Stimulated activated CD4-positive, alpha-beta T cell treated with anti-CD3 and anti-CD28 coated beads, Interleukin-12 subunit alpha, Interleukin-12 subunit beta, amount 100 ng/mL, for 4 hours (primary cell): ENCODE data around the gene KCNIP4.
"Not testable (repeated sequence)": the region's sequence is repeated elsewhere in the genome, so short reads cannot be mapped to it uniquely, and the experiment has no call there.

ENCODE experiments used
- DNase-seq: peaks from one replicate; pipeline ENCODE4 v3.0.0-alpha.2; 2020

Gene KCNIP4

DNA sequence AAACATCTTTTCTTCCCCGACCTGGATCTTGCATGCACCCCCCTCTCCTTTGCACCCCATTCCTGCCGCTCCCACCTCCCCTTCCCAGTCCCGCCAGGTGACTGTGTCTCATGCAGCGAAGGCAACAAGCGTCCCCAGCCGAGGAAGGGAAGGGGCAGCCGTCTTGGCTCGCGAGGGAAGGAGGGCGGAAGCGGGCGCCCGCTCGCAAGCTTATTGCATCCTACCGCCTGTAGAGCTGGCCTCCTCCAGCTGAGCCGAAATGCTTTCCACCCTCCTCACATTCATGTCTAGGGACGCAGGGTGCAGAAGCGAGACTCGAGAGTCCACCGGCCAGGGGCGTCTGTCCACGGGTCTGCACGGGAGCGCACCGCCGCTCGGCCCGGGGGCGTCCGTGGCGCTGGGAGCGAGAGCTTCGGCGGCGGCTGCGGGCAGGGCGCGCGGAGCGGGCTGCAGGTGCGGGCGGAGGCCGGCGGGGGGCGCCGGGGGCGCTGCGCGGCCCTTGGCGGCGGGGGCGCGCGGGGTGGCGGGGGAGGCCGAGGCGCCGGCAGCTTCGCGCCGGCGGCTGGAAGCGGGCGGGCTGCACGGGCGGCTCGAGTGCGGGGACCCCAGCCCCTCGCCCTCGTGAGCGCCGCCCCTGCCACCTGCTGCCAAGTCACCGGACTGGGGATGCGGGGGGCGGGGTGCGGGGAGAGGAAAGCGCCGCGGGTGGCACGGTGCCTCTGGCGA lies at the start of gene KCNIP4:
Gene KCNIP4 (minus strand): TSS at position 426 of the 726 bp plus-strand sequence.
- DNase-seq = peak; percentile 0

DNA sequence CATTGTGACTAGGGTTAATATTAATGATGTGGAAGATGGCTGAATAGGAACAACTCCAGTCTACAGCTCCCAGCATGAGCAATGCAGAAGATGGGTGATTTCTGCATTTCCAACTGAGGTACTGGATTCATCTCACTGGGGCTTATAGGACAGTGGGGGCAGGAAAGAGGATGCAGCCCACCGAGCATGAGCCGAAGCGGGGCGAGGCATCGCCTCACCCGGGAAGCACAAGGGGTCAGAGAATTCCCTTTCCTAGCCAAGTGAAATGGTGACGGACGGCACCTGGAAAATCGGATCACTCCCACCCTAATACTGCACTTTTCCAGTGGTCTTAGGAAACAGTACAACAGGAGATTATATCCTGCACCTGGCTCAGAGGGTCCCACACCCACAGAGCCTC lies 48.0 kb upstream of the KCNIP4 start:
- DNase-seq = not testable (repeated sequence)

DNA sequence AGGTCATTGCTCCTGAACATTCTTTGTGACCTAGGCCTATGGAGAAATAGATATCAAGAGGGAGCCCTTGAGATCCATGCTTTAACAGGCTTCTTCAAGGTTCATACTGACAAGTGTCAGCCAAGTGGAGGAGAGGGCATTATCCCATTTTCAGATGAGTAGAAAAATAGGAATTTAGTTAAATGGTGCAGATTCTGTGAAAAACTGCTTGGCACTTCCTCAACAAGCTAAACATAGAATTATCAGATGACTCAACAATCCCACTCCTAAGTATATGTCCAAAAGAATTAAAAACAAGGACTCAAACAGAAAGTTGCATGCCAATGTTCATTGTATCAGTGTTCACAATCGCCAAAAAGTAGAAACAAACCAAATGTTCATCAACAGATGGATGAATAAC lies 43.8 kb upstream of the KCNIP4 start:
- DNase-seq = no peak

DNA sequence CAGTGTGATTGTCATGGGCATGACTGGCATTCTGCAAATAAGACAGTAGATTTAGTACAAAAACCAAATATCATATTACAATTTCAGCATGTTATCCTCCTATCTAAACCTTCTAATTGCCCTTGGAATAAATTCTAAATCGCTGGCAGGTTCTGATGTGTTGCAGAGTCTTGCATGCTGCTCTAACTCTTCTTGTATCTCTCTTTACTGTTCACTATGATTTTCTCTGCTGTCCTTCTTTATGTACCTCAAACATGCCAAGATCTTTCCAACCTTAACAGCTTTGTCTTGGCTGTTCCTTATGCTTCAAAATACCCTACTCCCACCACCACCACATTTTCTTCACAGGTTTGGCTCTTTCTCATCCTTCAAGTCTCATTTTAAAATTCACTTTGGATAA lies 43.0 kb upstream of the KCNIP4 start:
- DNase-seq = no peak

DNA sequence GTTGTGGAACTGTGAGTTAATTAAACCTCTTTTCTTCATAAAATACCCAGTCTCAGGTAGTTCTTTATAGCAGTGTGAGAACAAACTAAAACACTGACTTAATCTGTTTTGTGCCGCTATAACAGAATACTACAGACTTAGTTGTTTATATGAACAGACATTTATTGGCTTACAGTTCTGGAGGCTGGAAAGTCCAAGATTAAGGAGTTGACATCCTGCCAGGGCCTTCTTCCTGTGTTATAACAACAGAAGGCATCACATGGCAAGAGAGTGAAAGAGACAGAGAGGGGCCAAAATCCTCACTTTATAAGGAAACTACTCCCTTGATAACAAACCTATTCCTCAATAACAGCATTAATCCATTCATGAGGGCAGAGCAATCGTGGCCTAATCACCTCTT lies 42.5 kb upstream of the KCNIP4 start:
- DNase-seq = no peak

DNA sequence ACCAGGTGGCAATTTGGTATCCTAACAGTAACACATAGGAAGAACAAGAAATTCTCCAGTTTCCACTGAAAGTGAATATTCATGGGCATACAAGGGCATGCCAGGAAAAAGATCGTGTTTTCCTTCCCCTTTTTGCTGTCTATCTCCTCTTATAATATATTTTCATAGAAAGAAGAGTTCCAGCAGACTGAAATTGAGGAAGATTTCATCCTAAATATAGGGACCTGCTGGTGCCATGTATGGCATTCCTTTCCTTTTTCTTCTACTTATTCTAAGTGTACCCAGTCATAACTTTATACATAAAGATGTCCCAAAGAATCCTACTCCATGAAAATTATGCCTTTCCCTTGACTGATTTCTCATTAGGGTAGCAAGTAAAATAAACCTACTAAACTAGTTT lies 40.8 kb upstream of the KCNIP4 start:
- no peak for DNase-seq

DNA sequence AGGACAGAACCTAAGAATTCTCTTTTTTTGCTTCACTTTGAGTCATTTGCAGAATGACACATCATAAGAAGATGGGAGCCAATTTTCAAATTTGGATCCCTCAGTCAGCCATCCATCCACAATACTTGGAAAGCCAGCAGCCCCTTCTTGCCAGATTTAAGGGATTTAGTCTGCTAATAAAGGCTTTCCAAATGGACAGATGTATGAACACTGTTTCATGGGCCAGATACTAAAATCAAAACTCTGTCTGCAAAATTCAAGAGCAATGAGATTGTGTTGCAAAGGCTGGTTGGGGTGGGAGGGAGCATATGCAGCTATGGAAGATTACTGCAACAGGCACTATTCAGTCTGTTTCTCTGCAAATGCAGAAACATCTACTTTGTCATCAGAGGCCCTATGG lies 37.7 kb upstream of the KCNIP4 start:
- DNase-seq = no peak

DNA sequence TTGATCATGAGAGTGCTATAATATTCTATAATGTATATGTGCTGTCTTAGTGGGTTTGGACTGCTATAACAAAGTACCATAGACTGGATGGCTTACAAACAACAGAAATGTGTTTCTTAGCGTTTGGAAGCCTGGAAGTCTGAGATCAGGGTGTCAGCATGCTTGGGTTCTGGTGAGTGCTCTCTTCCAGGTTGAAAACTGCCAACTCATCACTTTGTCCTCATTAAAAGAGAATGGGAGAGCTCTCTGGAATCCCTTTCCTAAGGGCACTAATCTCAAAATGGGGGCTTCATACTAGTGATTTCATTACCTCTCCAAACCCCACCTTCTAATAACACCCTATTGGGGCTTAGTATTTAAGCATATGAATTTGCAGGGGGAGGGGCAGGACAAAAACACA lies 33.5 kb upstream of the KCNIP4 start:
- DNase-seq = no peak

DNA sequence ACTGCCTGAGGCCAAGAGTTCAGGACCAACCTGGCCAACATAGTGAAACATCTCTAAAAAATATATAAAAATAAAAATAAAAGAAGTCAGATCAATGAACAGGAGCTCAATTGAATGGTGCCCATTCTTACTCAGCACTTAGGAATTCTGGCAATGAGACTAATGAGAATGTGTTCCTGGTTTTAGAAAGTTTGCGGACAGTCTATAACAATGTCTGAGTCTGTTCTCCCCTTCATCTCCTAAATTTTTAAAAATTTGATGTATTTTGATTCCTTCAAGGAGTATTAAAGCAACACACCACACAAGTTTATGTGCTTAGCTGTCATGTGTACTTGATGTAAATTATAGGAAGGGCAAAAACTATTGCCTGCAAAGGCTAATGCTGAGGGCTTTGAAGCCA lies 30.6 kb upstream of the KCNIP4 start:
- no peak for DNase-seq

DNA sequence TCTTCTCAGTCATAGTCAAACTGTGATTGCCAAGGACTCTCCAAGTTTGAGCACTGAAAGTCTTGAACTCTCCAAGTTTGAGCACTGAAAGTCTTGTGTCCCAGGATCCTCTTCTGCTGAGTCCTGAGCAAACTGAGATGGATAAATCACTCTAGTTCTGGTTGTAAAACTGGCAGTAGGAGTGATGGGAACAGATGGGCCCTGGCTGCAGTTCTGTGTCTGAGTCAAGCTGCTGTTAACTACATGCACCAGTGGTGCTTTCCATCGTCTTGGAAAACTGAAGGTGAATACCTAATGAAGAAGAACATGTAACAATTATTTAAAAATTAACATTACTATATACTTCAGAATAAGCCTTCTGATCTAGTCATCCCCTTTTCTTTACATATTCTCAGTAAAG lies 27.6 kb upstream of the KCNIP4 start:
- DNase-seq = no peak

DNA sequence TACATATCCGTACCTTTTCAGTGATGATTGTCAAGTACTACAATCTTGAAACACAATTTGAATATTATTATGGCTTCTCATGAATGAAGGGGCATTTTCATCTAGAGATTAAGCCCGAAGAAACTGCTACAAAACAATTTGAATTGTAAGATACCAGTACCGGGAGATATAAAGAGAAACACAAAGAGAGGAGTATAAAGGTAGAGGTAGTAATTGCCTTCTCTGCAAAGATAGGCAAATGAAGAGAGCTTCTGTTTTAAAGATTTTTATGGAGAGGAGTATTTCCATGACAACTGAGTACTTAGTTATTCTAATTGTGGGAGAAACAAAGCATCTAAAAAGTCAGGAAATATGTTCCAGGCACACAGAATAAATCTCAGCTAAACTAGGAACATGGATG lies 25.3 kb upstream of the KCNIP4 start:
- DNase-seq = no peak

DNA sequence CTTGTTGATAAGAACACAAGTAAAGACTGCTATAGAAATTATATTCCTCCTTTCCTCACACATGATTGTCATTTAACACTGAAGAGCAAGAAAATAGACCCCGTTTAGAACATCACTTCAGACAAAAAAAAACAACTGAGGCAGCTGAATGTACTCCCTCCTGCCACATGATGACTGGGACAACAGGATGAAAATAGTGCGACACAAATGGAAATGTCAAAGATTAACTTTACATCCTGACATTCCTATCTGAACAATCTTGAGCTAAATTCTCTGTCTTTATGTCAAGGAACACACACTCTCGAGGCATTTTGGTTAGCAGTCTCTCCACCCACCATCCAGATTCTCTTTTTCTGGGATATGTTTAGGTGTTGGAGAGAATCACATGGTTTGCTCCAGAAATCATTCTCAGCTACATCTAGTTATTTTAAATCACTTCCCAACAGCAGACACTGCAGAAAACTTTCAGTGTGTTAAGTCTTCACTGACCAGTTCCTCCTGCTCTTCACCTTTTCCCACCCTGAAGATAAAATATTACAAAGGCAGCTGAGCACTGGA lies 16.3 kb upstream of the KCNIP4 start:
- no peak for DNase-seq

DNA sequence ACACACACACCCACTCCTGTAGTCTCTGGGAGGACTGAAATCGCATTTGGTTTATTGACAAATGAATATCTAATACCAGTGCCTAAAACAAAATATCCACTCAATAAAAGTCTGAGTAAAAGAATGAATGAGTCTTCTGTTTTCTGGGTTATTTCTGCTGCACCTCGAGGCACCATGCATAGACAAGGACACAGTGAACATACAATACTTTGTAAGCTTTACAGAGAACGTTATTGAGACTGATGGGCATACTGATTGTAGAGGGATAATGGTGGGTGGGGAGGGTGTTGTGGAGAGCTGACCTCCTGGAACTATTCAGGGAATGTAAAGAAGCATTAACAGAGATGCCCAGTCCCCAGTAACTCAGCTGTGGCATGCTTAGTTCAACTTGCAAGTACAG lies 14.1 kb upstream of the KCNIP4 start:
- DNase-seq = no peak

DNA sequence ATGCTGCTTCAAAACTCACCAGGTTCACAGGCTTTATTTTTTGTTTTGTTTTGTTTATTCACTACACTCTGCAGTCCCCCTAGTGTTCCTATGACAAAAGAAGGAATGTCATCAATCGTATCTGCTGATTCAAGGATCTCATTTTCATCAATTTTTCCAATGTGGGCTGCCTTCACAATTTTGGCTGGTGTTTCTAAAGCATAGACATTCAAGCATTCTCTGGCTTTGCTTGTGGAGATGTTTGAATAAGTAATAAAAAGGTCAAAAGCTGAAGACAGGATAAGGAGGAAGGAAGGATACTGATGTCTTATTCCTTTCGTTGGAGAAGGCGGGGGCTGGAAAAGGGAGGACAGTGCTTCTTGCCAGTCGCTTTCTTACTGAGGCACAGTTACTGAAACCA lies 12.2 kb upstream of the KCNIP4 start:
- DNase-seq = no peak

DNA sequence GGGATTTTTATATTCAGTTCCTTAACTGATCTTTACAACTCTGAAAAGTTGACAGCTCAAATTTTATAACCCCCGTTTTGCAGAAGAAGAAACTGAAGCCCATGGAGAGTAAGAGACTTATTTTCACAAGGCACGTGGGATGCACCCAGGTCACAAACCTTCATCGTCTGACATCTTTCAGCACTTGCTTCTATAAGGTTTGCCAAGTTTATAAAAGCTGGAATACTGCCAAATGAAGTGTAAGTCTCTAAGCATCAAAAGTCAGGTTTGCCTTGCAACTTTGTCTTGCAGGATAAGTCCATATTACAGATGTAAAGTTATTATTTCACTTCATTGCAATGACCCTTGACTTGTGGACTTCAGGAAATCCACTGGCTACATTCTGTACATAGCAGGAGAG lies 6.3 kb upstream of the KCNIP4 start:
- DNase-seq = no peak

DNA sequence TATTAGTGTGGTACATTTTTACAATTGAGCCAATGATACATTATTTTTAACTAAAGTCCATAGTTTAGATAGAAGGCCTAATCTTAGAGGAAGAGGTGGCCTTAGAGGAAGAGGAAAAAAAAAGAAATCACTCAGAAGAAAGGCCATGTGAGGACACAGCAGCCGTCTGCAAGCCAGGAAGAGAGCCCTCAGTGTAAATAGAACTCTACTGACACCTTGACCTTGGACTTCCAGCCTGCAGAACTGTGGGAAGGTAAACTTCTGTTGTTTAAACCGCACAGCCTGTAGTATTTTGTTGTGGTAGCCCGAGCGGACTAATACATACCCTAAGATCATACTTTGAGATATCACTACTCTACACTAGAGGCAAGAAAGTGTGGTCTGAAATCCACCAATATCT lies 5.1 kb upstream of the KCNIP4 start:
- DNase-seq = no peak

DNA sequence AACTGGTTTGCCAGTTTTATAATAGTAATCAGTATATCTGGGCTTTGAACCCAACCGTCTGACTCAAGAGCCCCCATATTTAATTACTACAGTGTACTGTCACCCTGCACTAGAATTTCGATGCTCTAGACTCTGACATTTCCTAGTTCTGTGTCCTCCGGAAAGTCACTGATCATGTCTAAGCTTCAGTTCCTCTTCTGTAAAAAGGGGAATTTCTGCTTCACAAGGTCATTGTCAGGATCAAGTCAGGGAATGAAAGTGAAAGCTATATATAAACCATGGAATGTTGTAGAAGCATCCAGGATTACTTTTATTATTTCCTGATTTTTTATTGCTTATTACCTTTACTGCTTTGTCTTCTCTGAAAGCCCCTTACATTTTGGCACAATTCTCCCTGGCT lies 4.0 kb upstream of the KCNIP4 start:
- no peak for DNase-seq

DNA sequence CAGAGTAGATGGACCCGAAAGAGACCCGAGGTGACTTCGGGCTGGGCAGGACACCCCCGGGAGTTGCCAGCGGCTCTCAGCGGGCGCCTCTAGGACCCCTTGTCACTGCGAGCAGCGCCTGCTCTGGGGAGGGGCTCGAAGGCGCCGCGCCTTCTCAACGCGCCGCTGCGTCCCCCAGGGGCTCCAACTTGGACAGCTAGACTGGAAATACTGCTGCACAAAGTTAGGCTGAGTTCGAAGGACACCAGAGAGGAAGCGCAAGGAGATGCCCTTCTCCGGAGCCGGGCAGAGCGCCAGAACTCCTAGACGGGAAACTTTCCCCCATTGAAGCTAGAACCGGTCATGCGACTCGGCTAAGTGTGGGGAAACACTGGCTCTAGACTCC lies 493 bp upstream of the KCNIP4 start:
- no peak for DNase-seq

DNA sequence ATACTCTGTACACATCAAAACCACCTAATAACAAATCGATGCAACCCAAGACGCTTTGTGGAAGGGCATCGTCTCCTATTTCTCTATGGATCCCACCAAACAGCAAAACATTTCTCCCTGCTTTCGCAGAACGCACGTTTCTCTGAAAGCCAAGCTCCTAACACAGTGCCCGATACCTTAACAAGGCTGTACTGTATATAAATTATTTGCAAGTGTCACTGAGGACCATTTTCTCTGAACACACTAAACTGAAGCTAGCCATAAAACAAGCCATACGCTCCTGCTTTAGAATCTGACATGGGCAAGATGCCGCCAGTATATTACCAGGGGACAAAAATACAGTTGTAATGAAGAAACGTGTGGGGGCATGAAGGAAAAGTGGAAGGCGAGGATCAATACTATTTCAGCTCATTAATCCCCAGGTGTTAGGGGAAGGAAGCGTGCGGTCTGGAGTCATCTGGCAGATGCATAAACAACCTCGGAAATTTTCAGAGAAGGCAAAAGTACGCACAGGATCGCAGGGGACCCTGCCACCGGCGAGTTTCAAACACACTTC lies 703 bp downstream of the KCNIP4 start:
- DNase-seq = no peak

DNA sequence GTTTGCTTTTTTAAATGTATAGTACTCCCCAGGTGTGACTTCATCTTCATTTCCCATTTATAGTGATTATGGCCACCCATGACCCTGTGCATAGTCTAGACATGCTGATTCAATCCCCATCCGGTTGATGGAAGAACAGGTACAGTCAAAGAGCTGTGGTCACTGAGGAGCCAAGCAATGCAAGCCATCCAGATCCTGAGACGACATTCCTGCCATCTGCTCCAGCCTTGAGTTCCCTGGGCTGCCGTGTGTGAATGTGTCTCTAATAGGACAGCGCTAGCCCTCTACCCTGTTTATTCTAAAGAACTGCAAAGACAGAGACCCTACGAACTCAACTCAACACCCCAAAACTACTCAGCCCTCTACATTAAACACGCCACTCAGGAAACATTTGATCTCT lies 1.7 kb downstream of the KCNIP4 start:
- DNase-seq = no peak

DNA sequence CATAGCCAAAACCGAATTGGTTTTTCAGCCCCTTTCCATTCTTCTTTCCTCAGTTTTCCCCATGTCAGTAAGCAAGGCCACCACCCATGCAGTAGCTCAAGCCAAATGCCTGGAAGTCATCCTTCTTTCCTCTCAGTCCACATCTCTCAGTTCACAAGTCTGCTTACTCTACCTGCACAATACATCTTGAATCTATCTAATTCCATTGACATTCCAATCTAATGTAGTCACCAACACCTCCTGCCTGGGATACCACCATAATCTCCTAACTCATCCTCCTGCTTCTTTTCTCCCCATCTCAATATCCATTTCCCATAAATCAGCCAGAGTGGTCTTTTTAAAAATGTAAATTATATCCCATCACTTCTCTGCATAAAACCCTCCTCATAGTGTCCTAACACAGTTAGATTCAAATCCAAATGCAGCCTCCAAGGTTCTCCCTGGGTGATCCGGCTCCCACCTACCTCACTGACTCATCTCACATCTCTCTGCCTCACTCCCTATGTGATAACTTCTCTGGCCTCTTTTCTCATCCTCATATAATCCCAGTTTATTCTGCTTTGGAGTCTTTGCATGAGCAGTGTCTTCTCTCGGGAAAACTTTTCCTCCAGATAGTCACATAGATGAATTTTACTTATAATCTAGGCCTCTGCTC lies 26.9 kb downstream of the KCNIP4 start:
- DNase-seq = no peak

DNA sequence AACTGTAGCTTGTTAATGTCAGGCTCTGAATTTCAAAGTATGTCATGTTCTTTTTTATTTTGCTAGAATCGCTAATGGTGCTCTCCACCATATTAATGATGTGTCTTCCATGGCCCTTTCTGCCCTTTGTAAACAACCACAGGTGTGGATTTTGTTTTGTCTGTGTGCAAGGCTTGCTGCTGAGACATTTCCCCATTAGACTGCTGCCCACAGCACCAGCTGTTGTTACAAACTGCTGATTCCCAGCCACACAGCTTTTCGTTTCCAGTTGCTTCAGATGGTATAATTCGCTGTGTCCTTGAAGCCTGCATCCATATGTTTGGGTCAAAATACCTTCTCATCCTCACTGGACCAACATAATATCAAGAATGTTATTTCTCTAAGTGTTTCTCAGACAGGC lies 32.8 kb downstream of the KCNIP4 start:
- no peak for DNase-seq

DNA sequence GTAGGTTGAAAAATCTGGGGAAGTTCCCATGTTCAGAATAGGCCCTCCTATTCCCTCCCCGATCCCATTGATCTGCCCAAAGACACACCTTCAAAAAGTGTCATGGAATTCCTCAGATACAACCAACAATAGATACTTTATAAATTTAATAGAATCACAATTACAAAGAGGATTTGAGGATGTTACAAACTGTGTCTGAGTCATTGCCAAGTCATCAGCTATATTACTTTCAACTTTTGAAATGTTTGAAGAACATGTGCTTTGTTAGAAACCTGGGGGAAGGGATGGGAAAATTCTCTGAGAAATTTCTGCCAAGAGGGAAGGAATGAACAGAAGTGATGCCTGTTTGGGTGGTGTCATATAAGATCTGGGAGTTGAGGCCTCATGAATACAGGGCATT lies 46.7 kb downstream of the KCNIP4 start:
- no peak for DNase-seq

DNA sequence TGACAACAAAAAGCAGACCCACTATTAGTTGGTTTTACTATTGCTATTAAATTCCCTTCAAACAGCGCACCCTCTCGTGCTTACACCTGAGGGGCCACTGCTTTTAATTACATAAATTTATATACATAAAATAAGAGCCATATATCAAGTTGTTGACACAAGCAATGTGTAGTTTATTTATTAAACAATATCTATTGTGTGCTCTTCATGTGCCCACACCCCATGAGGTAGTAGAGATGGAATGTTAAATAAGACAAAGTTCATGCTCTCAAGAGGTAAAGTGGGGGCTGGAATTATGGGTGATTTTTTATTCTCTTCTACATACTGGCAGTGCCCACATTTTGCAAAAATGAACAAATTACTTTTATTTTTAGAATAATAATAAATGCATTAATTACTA lies 47.3 kb downstream of the KCNIP4 start:
- no peak for DNase-seq

DNA sequence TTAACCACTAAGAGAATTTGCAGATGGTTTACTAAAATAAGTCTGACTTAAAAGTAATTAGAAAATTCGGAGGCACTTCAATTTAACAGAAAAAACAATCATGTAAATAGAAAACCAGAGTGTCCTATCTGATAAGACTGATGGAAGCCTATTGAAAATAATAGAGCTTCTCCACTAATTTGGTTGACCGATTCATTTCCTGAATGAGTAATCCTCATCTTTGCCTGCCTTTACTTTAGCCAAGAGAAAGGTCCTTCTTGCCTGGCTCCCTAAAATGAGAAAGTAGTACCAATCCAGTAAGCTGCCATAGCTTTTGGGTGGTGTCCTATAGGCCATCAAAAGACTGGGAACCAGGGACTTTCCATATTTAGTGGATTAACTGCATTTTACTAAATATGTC lies 48.4 kb downstream of the KCNIP4 start:
- DNase-seq = no peak
